A549 (cell line): ENCODE results near the gene GSK3A.

ENCODE experiments used
- BHLHE40 ChIP-seq: IDR thresholded peaks from 2 replicates; pipeline ENCODE4 v1.6.1; 2012; ENCODE audit warnings: low read depth, low read length, inconsistent platforms
- CHD2 ChIP-seq: fragments of 150-350 bp; IDR thresholded peaks from 2 replicates; pipeline ENCODE4 v1.6.1; 2014; ENCODE audit warnings: low read length; ENCODE audit not compliant: partially characterized antibody
- CHD4 ChIP-seq: fragments of 200-600 bp; sonication (generic); IDR thresholded peaks from 2 replicates; pipeline ENCODE4 v1.6.1; 2016; ENCODE audit warnings: antibody characterized with exemption, mild to moderate bottlenecking, borderline replicate concordance
- JUN ChIP-seq, 2 experiments: fragments of >200 bp; sonication (Bioruptor Twin); formaldehyde crosslinking; IDR thresholded peaks; 2 replicates in 1 of 2; 3 replicates in 1 of 2; pipeline ENCODE4 v1.6.1; 2016 to 2017
- NPAS2 ChIP-seq: fragments of 250-450 bp; sonication (Bioruptor Pico); IDR thresholded peaks from 2 replicates; pipeline ENCODE4 v1.8.0; 2022; ENCODE audit warnings: mild to moderate bottlenecking, moderate library complexity, borderline replicate concordance
- POLR2A ChIP-seq: IDR thresholded peaks from 2 replicates; pipeline ENCODE4 v1.6.1; 2012; ENCODE audit warnings: mild to moderate bottlenecking, low read length
- TF ChIP-seq, protein P1 (sequence below): fragments of >200 bp; sonication (Bioruptor Twin); formaldehyde crosslinking; IDR thresholded peaks from 3 replicates; pipeline ENCODE4 v1.5.1; 2016
- TF ChIP-seq, protein P2 (sequence below): fragments of 450-650 bp; IDR thresholded peaks from 2 replicates; pipeline ENCODE4 v1.6.1; 2014; ENCODE audit warnings: antibody characterized with exemption

DNA sequence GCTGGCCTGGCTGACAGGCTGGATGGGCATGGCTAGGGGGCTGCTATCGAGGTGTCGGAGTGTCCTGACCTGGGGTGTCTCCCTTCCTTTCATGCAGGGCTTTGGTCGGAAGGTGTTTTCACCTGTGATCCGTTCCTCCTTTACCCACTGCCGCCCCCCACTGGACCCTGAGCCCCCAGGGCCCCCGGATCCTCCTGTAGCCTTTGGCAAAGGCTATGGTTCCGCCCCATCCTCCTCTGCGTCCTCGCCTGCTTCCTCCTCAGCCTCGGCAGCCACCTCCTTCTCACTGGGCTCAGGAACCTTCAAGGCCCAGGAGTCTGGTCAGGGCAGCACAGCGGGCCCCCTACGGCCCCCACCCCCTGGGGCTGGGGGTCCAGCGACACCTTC, 47.7 kb upstream of the GSK3A start:
- TF ChIP-seq NPAS2 (no peak), CHD4 (no peak), POLR2A (no peak), CHD2 (no peak), JUN (IDR thresholded peaks at IDR 0.05) (no peak; a peak in 1 of 5 replicates), BHLHE40 (no peak)
- TF ChIP-seq, protein P1, sequence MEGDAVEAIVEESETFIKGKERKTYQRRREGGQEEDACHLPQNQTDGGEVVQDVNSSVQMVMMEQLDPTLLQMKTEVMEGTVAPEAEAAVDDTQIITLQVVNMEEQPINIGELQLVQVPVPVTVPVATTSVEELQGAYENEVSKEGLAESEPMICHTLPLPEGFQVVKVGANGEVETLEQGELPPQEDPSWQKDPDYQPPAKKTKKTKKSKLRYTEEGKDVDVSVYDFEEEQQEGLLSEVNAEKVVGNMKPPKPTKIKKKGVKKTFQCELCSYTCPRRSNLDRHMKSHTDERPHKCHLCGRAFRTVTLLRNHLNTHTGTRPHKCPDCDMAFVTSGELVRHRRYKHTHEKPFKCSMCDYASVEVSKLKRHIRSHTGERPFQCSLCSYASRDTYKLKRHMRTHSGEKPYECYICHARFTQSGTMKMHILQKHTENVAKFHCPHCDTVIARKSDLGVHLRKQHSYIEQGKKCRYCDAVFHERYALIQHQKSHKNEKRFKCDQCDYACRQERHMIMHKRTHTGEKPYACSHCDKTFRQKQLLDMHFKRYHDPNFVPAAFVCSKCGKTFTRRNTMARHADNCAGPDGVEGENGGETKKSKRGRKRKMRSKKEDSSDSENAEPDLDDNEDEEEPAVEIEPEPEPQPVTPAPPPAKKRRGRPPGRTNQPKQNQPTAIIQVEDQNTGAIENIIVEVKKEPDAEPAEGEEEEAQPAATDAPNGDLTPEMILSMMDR = no peak
- TF ChIP-seq, protein P2, sequence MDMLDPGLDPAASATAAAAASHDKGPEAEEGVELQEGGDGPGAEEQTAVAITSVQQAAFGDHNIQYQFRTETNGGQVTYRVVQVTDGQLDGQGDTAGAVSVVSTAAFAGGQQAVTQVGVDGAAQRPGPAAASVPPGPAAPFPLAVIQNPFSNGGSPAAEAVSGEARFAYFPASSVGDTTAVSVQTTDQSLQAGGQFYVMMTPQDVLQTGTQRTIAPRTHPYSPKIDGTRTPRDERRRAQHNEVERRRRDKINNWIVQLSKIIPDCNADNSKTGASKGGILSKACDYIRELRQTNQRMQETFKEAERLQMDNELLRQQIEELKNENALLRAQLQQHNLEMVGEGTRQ = no peak
